Cardiac fibroblast (primary cell): ENCODE results near the gene TGM5.

ENCODE experiments used
- DNase-seq, 2 donors: peaks; one replicate each; pipeline versions ENCODE4 v3.0.0 to v3.0.0-alpha.2; 2010; ENCODE audit warnings: low read depth in 2 of 2
- H3K4me3 ChIP-seq, 2 donors: replicated peaks in 1 of 2; 1 replicate in 1 of 2; 2 replicates in 1 of 2; pipeline ENCODE4 v1.5.1; 2011; ENCODE audit warnings: low read depth in 2 of 2, low read length in 2 of 2, mild to moderate bottlenecking in 2 of 2, moderate library complexity in 1 of 2
- CTCF ChIP-seq: IDR thresholded peaks from one replicate; pipeline ENCODE4 v1.5.1; 2011; ENCODE audit warnings: low read depth, mild to moderate bottlenecking, low read length, inconsistent platforms

The TGM5 gene

GRCh38 chr15:43219929-43220928 is 46.5 kb downstream of the TGM5 start:
- no peak overlapping the region for H3K4me3 ChIP-seq
- TF ChIP-seq CTCF: no peak
- no peak for DNase-seq

GRCh38 chr15:43218908-43219706 is 47.6 kb downstream of the TGM5 start:
- DNase-seq: peak; percentile 16 to 17
- TF ChIP-seq CTCF: peak; percentile 33
- H3K4me3 ChIP-seq: no peak overlapping the region

- H3K4me3 ChIP-seq: no peak overlapping the region
- DNase-seq: peak in 1 of 2 donors; percentile 20
- TF ChIP-seq CTCF: no peak
These were observed 50.8 kb downstream of the TGM5 start for GRCh38 chr15:43215961-43216360.

- H3K4me3 ChIP-seq: no peak overlapping the region
- no peak for TF ChIP-seq CTCF
- no peak for DNase-seq
These were observed 52.0 kb downstream of the TGM5 start for GRCh38 chr15:43214592-43215295.

GRCh38 chr15:43214169-43214568 is 52.6 kb downstream of the TGM5 start:
- H3K4me3 ChIP-seq: no peak overlapping the region
- TF ChIP-seq CTCF: no peak
- DNase-seq: no peak

- no peak for DNase-seq
- no peak overlapping the region for H3K4me3 ChIP-seq
- TF ChIP-seq CTCF: no peak
These were observed 53.3 kb downstream of the TGM5 start for GRCh38 chr15:43213466-43213865.
